NCI-H1105 treated with DMSO at 0.1 percent for 48 hours (cell line): ENCODE results near the gene CCDC33.

Experiments used
- DNase-seq: peaks from one replicate; lab custom pipeline; 2025; lab: John Stamatoyannopoulos, UW

CCDC33 gene

DNA sequence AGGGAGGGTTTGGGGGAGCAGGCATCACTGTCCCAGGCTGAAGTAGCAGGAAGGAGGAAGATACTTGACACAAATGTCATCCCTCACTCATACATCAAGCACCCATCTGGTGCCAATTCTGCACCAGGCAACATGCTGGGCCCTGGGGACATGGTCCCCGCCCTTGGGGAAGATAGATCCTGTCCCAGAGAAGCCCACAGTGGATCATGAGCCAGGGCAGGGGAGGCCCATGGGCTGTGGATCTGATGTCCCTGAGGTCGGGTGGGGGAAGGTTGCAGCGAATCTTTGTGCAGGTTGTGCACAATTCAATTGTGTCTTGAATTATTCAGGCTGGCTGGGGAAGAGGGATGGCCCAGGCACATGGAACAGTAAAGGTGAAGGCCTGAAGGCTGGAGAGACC is 6.4 kb upstream of the CCDC33 start:
- no peak for DNase-seq

DNA sequence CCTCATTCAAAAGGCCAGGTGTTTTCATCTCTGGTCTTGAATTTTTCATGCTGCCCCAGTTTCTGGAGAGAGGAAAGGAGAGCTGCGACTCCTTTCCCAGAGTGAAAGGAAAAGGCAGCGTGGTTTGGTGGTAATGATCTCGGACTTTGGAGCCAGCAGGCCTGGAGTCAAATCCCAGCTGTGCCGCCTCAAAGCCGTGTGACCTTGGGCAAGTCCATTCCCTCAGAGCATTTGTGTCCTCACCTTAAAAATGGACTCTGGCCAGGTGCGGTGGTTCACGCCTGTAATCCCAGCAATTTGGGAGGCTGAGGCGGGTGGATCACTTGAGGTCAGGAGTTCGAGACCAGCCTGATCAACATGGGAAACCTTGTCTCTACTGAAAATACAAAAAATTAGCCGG is 4.7 kb upstream of the CCDC33 start:
- no peak for DNase-seq

GRCh38 chr15:74233373-74233772 is 2.8 kb upstream of the CCDC33 start:
- DNase-seq: no peak

GRCh38 chr15:74233851-74234597 is 2.1 kb upstream of the CCDC33 start:
- no peak for DNase-seq

- DNase-seq: no peak
Measured at GRCh38 chr15:74234598-74234875, 1.6 kb upstream of the CCDC33 start.

DNA sequence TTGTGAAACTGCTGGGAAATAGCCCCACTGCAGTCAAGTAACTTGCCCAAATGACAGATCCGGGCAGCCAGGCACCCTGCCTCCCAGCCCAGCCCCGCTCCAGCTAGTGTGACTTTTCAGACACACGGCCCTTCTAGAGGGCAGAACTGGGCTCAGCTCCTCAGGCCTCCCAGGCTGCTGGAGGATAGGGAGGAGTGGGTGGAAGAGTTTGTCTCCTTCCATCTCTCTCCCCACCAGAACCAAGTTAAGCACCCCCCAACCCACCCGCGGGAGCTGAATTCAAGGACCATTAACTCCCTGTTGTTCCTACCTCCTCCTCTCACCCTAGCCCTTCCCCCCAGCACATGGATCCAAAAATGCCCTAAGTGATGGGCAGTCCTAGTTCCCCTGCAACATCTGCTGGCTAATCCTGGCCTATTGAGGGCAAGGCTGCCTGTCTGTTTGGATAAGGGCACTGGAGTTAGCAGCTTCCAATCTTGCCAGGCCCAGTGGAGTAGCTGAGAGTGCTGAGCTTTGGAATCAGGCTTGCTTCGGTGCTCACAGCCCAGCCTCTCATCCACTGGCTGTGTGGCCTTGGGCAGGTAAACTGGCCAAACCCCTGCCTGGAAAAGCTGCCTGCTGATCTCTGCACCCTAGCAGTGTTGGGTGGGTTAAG is 3.1 kb downstream of the CCDC33 start:
- DNase-seq: peak; percentile 8

- peak; percentile 94 for DNase-seq
Measured at GRCh38 chr15:74240002-74240568, 4.0 kb downstream of the CCDC33 start.

- DNase-seq: no peak
Measured at GRCh38 chr15:74240897-74241614, 4.9 kb downstream of the CCDC33 start.

- no peak for DNase-seq
Measured at GRCh38 chr15:74242441-74243185, 6.5 kb downstream of the CCDC33 start.

- DNase-seq: no peak
Measured at GRCh38 chr15:74243431-74243830, 7.3 kb downstream of the CCDC33 start.

GRCh38 chr15:74244822-74245341 is 8.8 kb downstream of the CCDC33 start:
- DNase-seq: no peak

- peak; percentile 90 for DNase-seq
Measured at GRCh38 chr15:74245342-74245931, 9.3 kb downstream of the CCDC33 start.

- DNase-seq: no peak
Measured at GRCh38 chr15:74250266-74250665, 14.1 kb downstream of the CCDC33 start.

DNA sequence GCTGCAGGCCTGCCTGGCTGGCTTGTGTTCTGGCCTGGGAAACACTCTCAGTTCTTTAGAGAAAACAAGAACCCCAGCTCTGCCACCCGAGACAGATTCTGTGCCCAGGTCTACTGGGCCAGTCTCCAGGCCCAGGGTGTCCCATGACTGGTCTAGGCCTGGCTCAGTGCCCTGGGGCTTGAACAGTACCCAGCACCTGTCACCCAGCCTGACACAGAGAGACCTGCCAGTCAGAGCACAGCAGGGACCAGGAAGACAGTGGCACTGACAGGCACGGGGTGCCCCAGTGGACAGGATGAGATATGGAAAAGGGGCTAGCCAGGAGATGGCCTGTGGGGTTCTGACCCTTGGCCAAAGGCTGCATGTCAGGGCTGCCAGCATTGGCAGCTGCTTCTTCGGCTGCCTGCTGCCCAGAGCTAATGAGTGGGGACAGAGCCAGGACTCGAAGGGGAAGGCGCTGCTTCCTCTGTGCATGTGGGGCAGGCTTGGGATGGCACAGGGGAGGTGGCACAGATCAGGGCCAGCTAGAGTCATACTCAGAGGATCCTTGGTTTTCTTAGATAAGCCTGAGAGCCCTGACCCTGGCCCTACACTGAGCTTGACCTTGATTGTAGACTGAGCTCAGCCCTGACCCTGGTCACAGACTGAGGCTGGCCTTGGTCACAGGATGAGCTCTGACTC is 15.1 kb downstream of the CCDC33 start:
- no peak for DNase-seq

- no peak for DNase-seq
Measured at GRCh38 chr15:74252291-74252690, 16.2 kb downstream of the CCDC33 start.

GRCh38 chr15:74252721-74253120 is 16.6 kb downstream of the CCDC33 start:
- DNase-seq: no peak

GRCh38 chr15:74253211-74253921 is 17.2 kb downstream of the CCDC33 start:
- DNase-seq: no peak

GRCh38 chr15:74257105-74257504 is 21.0 kb downstream of the CCDC33 start:
- DNase-seq: no peak

DNA sequence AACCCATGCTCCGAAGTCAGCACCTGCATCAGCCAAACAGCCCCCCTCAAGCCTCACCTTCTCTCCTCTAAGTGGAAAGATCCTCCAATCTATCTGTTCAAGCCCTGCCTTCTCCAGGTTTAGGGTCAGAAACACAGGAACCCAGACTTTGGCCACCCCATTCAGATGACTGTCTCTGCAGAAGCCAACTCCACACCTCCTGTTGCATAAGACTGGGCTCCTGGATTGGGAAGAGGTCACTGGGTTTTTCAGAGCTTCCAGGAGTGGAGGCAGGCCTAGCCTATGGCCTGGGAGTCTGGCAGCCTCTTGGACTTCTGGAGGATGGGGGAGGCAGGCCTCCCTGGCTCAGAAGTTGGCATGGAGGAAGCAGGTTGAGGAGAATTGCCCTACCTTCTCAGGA is 21.5 kb downstream of the CCDC33 start:
- DNase-seq: no peak
